Stimulated activated CD8-positive, alpha-beta memory T cell treated with anti-CD3 and anti-CD28 coated beads, Interleukin-12 subunit alpha, Interleukin-12 subunit beta, amount 100 ng/mL, for 4 hours (primary cell): ENCODE data around the gene IQGAP2.

Experiments used
- DNase-seq: peaks from one replicate; pipeline ENCODE4 v3.0.0-alpha.2; 2020; ENCODE audit warnings: low read depth

IQGAP2 gene

GRCh38 chr5:76383126-76383832 lies 19.8 kb upstream of the IQGAP2 start:
- no peak for DNase-seq

GRCh38 chr5:76384189-76384588 lies 18.9 kb upstream of the IQGAP2 start:
- no peak for DNase-seq

GRCh38 chr5:76384705-76385104 lies 18.4 kb upstream of the IQGAP2 start:
- DNase-seq: no peak

- DNase-seq: no peak
Measured at GRCh38 chr5:76385540-76385939, 17.5 kb upstream of the IQGAP2 start.

GRCh38 chr5:76386360-76386759 lies 16.7 kb upstream of the IQGAP2 start:
- DNase-seq: no peak

GRCh38 chr5:76388236-76388635 lies 14.8 kb upstream of the IQGAP2 start:
- DNase-seq: no peak

GRCh38 chr5:76388791-76389512 lies 14.1 kb upstream of the IQGAP2 start:
- no peak for DNase-seq

- DNase-seq: no peak
Measured at GRCh38 chr5:76389513-76390154, 13.5 kb upstream of the IQGAP2 start.

- DNase-seq: no peak
Measured at GRCh38 chr5:76391014-76391413, 12.1 kb upstream of the IQGAP2 start.

GRCh38 chr5:76393035-76393680 lies 9.9 kb upstream of the IQGAP2 start:
- DNase-seq: no peak

GRCh38 chr5:76397200-76397599 lies 5.9 kb upstream of the IQGAP2 start:
- no peak for DNase-seq

GRCh38 chr5:76399268-76399667 lies 3.8 kb upstream of the IQGAP2 start:
- no peak for DNase-seq

- DNase-seq: no peak
Measured at GRCh38 chr5:76400466-76400865, 2.6 kb upstream of the IQGAP2 start.

GRCh38 chr5:76401801-76402250 lies 1.3 kb upstream of the IQGAP2 start:
- DNase-seq: no peak

- peak; percentile 54 for DNase-seq
Measured at GRCh38 chr5:76402251-76402885, 717 bp upstream of the IQGAP2 start.

GRCh38 chr5:76403766-76404222 lies 709 bp downstream of the IQGAP2 start:
- DNase-seq: peak; percentile 47

GRCh38 chr5:76404223-76405211 lies 1.4 kb downstream of the IQGAP2 start:
- DNase-seq: peak; percentile 57

GRCh38 chr5:76406014-76406413 lies 2.9 kb downstream of the IQGAP2 start:
- DNase-seq: no peak

GRCh38 chr5:76406673-76407072 lies 3.6 kb downstream of the IQGAP2 start:
- DNase-seq: no peak

GRCh38 chr5:76408104-76408654 lies 5.1 kb downstream of the IQGAP2 start:
- no peak for DNase-seq
